Subcutaneous adipose tissue (tissue), 4 donors: ENCODE data around the gene EPB41L3. TPM values are rescaled to one million over a fixed set of nuclear protein-coding genes. Genes with fewer than 3 reads are reported as not detected.

ENCODE experiments used
- total RNA-seq, 4 donors: library from RNA; depleted of rRNA; stranded (reverse); fragments of >200 nt; gene quantifications; one replicate each; pipeline ENCODE4 v1.1.0, GENCODE V29; 2016
- TF ChIP-seq, protein P1 (sequence below): fragments of 450-650 bp; IDR thresholded peaks from one replicate; pipeline ENCODE4 v1.5.1; 2016; ENCODE audit warnings: low read depth, mild to moderate bottlenecking, control low read depth, antibody characterized with exemption, moderate library complexity

EPB41L3 gene
- total RNA-seq, 4 donors from 2014 or later = 82.1 to 225 (median 164) TPM

DNA sequence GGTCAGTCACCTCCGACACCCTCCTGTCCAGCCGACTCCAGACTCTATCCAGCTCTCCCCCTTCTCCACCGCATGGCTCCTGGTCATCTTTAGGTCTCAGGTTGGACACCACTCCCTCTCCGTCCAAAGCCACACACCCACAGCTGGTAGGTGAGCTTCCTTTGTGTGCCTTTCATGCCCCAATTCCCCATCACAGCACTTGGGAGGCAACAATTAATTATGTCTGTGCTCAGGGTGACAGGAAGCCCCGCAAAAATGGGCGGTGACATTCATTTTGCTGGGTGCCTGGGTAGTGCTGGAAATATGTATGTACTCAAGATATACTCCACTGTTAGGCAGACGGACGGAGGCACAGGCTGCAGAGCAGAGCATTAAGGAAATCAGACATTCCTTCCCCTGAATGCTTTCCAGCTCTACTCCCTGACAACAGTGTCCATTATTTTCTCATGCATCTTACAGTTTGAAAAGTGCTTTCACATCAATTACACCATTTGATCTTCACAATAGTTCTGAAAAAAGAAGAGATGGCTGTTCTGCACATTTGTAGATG is 13.1 kb downstream of the EPB41L3 start:
- TF ChIP-seq, protein P1, sequence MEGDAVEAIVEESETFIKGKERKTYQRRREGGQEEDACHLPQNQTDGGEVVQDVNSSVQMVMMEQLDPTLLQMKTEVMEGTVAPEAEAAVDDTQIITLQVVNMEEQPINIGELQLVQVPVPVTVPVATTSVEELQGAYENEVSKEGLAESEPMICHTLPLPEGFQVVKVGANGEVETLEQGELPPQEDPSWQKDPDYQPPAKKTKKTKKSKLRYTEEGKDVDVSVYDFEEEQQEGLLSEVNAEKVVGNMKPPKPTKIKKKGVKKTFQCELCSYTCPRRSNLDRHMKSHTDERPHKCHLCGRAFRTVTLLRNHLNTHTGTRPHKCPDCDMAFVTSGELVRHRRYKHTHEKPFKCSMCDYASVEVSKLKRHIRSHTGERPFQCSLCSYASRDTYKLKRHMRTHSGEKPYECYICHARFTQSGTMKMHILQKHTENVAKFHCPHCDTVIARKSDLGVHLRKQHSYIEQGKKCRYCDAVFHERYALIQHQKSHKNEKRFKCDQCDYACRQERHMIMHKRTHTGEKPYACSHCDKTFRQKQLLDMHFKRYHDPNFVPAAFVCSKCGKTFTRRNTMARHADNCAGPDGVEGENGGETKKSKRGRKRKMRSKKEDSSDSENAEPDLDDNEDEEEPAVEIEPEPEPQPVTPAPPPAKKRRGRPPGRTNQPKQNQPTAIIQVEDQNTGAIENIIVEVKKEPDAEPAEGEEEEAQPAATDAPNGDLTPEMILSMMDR = no peak

DNA sequence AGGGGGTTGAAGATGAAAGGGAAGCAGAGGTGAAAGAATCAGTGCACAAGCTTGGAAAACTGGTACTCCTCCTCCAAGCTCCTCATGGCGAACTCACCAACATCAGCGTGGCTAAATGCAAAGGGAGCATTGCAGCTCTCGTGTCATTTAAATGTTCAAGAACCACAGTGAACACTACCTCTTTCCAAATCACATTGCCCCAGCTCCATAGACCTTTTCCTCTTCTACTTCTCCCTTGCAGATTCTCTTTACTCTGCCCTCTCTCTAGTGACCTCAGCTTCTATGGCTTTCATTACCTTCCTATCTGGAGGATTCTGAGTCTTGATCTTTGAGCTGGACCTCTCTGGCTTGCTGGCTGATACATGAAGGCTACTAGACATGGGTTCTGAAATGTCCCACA is 14.3 kb downstream of the EPB41L3 start:
- TF ChIP-seq, protein P1 = no peak

DNA sequence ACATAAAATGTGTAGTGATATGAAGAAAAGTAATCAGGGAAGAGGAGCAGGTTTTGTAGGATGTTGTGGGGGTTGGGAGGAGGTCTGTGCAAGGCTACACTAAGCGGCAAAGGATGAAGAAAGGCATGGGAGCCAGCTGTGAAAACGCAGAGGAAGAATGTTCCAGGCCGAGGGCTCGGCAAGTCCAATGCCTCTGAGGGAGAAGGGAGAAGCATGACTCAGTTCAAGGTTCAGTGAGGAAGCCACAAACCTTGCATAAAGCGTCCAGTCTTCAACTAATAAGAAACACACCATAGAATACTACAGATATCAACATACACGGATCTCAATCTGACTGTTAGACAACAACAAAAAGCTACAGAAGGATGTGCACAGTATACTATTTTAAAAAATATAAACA is 16.2 kb downstream of the EPB41L3 start:
- TF ChIP-seq, protein P1 = no peak

DNA sequence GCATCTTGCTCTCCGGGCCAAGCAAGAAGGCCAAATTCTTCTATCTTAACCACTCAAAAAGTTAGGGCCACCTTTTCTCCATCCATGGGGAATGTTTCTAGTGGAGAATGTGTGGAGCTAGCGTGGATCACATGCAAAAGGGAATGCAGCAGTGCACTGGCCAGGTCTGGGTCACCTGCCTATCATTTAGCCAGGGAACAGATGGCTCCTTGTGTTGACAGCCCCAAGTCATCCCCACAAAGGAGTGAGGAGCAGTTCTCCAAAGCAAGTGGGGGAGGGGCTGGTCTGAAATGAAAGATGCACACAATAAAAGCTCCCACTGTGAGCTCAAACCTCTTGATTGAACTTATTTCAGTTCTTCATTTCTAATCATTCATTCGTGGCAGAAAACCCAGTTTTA is 19.1 kb downstream of the EPB41L3 start:
- TF ChIP-seq, protein P1 = no peak

DNA sequence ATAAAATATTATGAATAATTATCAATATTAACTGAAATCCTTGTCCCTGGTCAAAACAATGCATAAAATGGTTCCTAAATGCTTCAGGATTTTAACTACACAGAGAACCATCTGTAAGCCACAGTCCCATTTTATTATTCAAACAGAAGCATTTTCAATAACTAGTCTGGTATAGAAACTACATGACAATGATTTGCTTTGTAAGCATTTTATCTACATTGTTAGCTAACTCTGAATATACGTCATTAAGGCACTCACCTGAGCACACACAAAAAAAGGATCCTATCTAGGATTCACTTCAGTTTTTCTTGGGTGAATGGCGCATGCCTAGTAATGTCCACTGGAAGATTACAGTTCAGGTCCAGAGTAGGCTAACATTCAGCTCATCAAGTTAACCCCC is 22.8 kb downstream of the EPB41L3 start:
- TF ChIP-seq, protein P1 = no peak

DNA sequence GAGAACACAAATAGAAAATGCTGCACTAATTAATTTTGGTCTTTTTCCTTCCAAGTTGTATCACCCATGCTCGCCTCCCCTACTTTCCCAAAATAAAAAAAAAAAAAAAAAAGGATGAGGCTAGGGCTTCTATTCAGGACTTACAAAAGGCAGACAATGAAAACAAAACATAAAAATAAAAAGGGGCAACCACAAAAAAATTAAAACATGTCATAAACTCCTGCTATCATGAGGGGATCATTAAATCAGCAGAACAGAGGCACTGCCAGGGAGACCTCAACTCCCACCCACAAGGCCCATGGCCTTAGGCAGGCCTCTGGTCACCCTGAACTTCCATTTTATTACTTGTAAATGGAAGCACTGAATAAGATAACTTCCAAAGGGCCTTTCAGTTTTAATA is 23.3 kb downstream of the EPB41L3 start:
- TF ChIP-seq, protein P1 = no peak

DNA sequence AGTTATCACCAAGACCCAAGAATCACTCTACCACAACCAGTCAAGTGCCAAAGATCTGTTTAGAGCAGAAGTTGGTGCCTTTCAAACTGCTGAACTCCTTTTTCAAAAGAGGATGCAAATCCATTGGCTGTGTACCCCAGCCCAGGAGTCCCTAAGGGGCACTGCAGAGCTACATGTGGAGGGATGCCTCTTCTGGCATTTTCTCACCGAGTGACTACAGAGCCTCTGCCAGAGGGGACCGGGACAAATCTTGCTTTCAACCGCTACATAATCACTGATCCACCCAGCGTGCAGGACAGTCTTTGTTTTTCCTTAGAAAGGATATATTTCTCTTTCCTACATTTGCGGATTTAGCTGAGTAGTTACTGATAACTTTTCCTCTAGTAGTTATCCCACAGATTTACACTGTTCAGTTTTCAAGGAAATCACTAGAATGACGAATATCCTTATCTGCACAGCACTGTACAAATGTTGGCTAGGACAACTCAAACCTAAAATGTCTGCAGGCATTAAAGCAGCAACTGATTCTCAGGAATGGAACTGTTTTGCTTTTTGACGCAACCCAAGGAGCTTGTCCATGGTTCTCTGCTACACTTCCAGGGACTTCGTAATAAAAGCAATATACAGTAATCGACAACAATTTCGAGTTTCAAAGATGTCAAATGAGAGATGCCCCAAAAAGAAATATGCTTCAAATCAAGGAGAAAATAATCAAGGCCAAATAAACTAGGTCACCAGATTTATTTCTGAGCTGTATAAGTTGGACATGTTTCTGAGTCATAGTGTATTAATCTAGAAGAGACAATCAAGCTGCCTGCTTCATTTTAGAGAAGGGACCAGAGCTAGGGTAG is 24.1 kb downstream of the EPB41L3 start:
- TF ChIP-seq, protein P1 = no peak
